Measurements from ENCODE around the gene DIPK1B. TPM values are rescaled to one million over a fixed set of nuclear protein-coding genes. Genes with fewer than 3 reads are reported as not detected.

Gene DIPK1B
- total and polyA plus RNA-seq, 10 of the 15 experiments (the other 5 are each of a cell fraction or from before 2014, with no cell fraction given): 0.08 to 0.28 (median 0.13) TPM; not detected in 3

- in situ Hi-C loops (cut with MboI) (no loop called here), intact Hi-C loops (cut with micrococcal nuclease; ENCODE audit: unreplicated experiment) (no loop called here)
- no peaks in the 10 kb centered on the region for H3K79me2 ChIP-seq (ENCODE audit: control insufficient read depth, insufficient read depth, low read length)
- no peak overlapping the region for H3K4me3 ChIP-seq
- H3K27me3 ChIP-seq (replicated peaks in 1 of 2; ENCODE audit: control insufficient read depth in 2 of 2, insufficient read depth in 2 of 2, low read length in 1 of 2): no peaks in the 10 kb centered on the region
- FAIRE-seq (no peak), ATAC-seq (no peak), DNase-seq (ENCODE audit: low read depth, low spot score) (no peak)
- no peak overlapping the region for H3K27ac ChIP-seq (ENCODE audit: control insufficient read depth, insufficient read depth)
- SMC1A ChIA-PET (ENCODE audit: uncharacterized antibody, unreplicated experiment): no interaction called here
- no peaks in the 10 kb centered on the region for H4K20me1 ChIP-seq (ENCODE audit: control insufficient read depth, insufficient read depth)
- WGBS (ENCODE audit: insufficient coverage, insufficient replicate concordance, low lambda C conversion rate, missing lambda C conversion rate): 49% methylated on average over 14 of the region's 14 CpGs
- peaks cover 8% of the 10 kb centered on the region for H3K4me1 ChIP-seq (ENCODE audit: control insufficient read depth, insufficient read depth, low read length)
- POLR2A ChIA-PET: interaction anchor here (0.9 kb wide), 1 partner anchor 35 kb away, joined by 3 read pairs; no protein-coding TSS in a partner anchor
- no peak overlapping the region for H3K4me2 ChIP-seq (ENCODE audit: control insufficient read depth, insufficient read depth)
- TF ChIP-seq ZBED1 (IDR thresholded peaks at IDR 0.05; ENCODE audit: borderline replicate concordance) (no peak), TCF12 (IDR thresholded peaks at IDR 0.05; ENCODE audit: low read depth, low read length) (no peak), HDGF (IDR thresholded peaks at IDR 0.05) (no peak), ZNF622 (IDR thresholded peaks at IDR 0.05) (no peak), NR2F1 (conservative IDR thresholded peaks at IDR 0.05) (no peak)
- TF ChIP-seq, protein P1, sequence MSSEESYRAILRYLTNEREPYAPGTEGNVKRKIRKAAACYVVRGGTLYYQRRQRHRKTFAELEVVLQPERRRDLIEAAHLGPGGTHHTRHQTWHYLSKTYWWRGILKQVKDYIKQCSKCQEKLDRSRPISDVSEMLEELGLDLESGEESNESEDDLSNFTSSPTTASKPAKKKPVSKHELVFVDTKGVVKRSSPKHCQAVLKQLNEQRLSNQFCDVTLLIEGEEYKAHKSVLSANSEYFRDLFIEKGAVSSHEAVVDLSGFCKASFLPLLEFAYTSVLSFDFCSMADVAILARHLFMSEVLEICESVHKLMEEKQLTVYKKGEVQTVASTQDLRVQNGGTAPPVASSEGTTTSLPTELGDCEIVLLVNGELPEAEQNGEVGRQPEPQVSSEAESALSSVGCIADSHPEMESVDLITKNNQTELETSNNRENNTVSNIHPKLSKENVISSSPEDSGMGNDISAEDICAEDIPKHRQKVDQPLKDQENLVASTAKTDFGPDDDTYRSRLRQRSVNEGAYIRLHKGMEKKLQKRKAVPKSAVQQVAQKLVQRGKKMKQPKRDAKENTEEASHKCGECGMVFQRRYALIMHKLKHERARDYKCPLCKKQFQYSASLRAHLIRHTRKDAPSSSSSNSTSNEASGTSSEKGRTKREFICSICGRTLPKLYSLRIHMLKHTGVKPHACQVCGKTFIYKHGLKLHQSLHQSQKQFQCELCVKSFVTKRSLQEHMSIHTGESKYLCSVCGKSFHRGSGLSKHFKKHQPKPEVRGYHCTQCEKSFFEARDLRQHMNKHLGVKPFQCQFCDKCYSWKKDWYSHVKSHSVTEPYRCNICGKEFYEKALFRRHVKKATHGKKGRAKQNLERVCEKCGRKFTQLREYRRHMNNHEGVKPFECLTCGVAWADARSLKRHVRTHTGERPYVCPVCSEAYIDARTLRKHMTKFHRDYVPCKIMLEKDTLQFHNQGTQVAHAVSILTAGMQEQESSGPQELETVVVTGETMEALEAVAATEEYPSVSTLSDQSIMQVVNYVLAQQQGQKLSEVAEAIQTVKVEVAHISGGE (CRISPR knock-in tag; IDR thresholded peaks at IDR 0.05): no peak
- H3K36me3 ChIP-seq (ENCODE audit: control insufficient read depth in 2 of 2, insufficient read depth in 2 of 2, low read length in 1 of 2): no peaks in the 10 kb centered on the region
- no peaks in the 10 kb centered on the region for H3K9me3 ChIP-seq (replicated peaks; ENCODE audit: control insufficient read depth, insufficient read depth, low read length)
- CTCF ChIA-PET: no interaction called here
- no peak overlapping the region for H3K9ac ChIP-seq (ENCODE audit: control insufficient read depth, insufficient read depth, low read length)
- RAD21 ChIA-PET (ENCODE audit: unreplicated experiment): no interaction called here
- H2AFZ ChIP-seq (ENCODE audit: control insufficient read depth, low read depth, low read length): no peak overlapping the region
- no TSS peak for BruUV-seq (replicated peaks)
Measured at GRCh38 chr9:136693135-136693489, 19.3 kb upstream of the DIPK1B start.

Measured in GM12878 (cell line).